Stimulated activated CD8-positive, alpha-beta memory T cell treated with anti-CD3 and anti-CD28 coated beads, Interleukin-7, amount 100 ng/mL, for 1 hour (primary cell): ENCODE results near the gene CCL24.
"Not testable (repeated sequence)": the region's sequence is repeated elsewhere in the genome, so short reads cannot be mapped to it uniquely, and the experiment has no call there.

Source experiments
- DNase-seq, 2 donors: peaks; one replicate each; pipeline ENCODE4 v3.0.0-alpha.2; 2020; ENCODE audit warnings: low read depth in 2 of 2

The CCL24 gene, protein sequence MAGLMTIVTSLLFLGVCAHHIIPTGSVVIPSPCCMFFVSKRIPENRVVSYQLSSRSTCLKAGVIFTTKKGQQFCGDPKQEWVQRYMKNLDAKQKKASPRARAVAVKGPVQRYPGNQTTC

DNA sequence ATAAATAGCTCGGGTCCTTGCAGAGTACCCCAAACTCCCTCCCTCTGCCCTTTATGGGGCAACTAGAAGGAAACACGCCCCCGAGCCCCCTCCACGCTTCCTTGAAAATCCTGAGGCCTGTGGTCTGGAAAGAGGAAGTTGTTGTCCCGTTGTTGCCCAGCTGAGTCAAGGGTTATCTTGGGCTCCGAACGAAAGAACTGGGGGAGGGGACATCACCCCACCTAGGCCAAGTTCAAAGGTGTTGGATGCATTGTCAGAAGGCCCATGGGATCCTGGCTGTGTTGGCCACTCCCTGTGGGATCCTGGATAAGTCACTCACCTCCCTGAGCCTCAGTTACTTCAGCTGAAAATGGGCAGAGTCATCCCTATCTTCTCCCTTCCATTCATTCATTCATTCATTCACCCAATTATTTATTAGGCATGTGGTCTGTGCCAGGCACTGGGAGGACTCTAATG, at the start of gene CCL24:
CCL24 (minus strand) TSS at position 26 of the 456 bp plus-strand sequence. CDS start 91 bp downstream, outside the sequence.
- DNase-seq: no peak

DNA sequence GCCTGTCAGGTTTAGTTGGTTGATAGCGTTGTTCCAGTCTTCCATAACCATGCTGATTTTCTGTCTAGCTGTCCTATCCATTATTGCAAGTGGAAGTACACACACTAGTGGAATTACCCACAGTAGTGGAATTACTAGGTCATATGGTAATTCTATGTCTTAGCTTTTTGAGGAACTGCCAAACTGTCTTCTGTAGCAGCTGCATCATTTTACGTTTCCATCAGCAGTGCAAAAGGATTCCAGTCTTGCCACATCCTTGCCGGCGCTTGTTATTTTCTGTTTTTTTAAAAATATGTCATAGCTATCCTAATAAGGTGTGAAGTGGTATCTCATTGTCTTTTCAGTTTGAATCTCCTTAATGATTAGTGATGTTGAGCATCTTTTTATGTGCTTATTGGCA, 48.0 kb upstream of the CCL24 start:
- no peak for DNase-seq

DNA sequence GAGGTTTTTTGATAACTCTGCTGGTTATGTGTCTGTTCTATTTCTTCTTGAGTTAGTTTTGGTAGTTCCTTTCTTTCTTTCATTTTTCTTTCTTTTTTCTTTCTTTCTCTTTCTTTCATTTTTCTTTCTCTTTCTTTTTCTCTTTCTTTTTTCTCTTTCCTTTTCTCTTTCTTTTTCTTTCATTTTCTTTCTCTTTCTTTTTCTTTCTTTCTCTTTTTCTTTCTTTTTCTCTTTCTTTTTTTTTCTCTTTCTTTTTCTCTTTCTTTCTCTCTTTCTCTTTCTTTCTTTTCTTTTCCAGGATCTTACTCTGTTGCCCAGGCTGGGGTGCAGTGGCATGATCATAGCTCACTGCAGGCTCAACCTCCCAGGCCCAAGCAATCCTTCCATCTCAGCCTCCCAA, 44.8 kb upstream of the CCL24 start:
- DNase-seq: no peak

DNA sequence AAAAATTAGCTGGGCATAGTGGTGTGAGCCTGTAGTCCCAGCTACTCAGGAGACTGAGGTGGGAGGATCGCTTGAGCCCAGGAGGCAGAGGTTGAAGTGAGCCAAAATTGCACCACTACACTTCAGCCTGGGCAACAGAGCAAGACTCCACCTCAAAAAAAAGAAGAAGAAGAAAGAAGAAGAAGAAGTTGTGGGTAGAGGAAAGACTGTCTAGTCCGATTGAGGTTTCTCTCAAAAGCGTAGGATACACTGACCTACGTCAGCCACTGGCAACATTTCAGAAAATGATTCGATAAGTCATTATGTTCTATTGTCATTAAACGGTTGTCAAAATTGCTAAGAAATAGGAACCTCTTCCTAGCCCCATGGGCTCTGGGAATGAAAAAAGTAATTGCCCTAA, 42.9 kb upstream of the CCL24 start:
- DNase-seq: no peak

DNA sequence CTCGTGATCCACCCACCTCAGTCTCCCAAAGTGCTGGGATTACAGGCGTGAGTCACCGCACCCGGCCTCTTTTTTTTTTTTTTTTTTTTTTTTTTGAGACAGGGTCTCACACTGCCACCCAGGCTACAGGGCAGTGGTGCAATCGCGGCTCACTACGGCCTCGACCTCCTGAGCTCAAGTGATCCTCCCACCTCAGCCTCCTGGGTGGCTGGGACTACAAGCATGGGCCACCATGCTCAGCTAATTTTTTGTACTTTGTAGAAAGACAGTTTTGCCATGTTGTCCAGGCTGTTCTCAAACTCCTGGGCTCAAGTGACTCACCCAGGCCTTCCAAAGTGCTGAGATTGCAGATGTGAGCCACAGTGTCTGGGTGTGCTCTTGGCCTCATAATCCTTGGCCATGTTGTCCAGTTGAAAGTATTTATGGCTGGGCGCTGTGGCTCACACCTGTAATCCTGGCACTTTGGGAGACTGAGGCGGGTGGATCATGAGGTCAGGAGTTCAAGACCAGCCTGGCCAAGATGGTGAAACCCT, 41.3 kb upstream of the CCL24 start:
- not testable (repeated sequence) for DNase-seq

DNA sequence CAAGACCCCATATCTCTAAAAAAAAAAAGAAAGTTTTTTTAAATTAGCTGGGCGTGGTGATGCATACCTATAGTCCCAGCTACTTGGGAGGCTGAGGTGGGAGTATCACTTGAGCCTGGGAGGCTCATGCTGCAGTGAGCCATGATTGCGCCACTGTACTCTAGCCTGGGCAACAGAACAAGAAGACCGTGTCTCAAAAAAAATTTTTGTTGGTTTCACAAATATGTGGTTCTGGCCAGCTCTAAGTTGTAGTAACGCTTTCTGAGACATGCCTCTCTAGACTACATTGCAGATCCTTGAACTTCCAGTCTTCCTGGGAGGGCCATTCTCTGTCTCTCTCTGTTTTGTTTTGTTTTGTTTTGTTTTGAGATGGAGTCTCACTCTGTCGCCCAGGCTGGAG, 40.6 kb upstream of the CCL24 start:
- DNase-seq: no peak

DNA sequence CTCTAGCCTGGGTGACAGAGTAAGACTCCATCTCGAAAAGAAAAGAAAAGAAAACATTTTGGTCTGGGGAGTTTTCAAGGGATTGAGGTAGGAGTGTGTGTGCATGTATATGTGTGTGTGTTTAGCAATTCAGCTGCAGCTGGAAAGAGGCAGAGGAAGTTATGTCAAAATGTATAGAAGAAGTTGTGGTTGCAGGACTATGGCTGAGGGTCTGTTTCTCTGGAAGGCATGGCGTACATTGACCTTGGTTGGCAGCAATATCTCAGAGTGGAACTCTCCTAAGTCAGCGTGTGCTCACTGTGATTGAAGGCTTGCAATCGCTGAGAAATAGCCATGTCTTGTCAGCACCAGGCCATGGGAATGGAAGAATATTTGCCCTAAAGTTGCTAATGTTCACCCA, 36.6 kb upstream of the CCL24 start:
- DNase-seq: no peak

DNA sequence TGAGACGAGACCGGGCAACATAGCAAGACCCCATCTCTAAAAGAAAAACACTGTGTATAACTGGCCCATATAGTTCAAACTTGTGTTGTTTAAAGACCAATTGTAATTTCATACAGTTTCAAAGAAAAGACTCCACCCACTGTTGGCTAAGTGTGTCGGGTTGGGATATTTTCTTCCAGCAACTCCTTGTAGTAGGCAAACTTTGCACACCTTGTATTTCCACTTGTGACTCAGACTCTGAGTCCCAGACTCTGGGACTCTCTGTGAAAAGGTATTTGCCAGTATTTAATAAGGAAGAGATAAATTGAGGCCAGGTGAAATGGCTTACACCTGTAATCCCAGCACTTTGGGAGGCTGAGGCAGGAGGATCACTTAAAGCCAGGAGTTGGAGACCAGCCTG, 36.0 kb upstream of the CCL24 start:
- DNase-seq: no peak

DNA sequence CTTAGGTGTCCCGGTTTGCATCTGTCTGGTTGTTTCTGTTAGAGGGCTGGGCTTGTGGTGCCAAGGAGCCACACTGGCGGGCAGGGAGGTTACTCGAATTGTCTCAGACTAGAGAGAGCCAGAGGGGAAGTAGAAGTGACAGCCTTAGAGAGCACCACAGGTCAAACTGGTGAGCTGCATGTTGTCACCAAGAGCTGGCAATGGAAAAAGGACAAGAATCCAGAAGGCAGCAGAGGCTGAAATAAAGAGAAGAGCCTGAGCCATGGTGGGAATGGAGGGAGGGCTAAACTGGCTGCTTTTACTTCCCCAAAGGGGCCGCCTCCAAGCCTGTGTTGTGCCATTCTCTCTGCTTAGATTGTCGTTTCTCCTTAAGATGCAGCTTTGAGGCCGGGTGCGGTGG, 34.1 kb upstream of the CCL24 start:
- DNase-seq: no peak

DNA sequence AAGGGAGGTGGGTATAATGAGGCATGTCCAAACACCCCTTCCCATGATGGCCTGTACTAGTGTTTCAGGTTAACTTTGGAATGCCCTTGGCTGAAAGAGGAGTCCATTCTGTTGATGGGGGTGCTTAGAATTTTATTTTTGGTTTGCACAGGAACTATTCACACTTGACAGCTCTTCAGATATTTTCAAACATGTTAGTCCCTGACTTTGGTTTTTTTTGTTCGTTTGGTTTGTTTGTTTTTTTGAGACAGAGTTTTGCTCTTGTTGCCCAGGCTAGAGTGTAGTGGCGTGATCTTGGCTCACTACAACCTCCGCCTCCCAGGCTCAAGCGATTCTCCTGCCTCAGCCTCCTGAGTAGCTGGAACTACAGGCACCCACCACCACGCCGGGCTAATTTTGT, 31.5 kb upstream of the CCL24 start:
- not testable (repeated sequence) for DNase-seq

DNA sequence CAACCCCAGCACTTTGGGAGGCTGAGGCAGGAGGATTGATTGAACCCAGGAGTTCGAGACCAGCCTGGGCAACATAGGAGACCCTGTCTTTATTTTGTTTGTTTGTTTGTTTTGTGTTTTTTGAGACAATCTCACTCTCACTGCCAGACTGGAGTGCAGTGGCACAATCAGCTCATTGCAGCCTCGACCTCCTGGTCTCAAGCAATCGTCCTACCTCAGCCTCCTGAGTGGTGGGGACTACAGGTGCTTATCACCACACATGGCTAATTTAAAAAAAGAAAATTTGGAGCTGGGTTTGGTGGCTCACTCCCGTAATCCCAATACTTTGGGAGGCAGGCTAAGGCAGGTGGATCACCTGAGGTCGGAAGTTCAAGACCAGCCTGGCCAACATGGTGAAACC, 30.6 kb upstream of the CCL24 start:
- no peak for DNase-seq

DNA sequence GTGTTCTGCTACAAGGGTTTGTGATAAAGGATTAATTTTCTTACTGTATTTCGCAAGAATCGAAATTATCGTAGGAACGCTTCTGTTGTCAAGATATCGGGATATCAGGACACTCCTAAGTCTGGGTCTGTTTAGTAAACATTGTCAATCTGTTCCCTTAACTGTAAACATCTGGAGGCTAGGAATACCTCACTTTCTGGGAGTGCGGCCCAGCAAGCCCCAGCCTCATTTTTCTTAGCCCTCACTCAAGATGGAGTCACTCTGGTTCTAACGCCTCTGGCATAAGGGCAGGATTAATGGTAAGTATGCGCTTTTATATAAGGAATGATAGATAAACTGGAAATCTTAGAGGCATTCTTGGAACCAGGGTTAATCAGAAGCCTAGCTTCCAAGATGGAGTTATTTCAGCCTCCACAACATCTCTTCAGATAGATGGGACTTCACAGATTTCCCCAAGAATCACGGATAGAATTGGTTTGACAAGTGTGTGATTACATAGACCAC, 30.1 kb upstream of the CCL24 start:
- no peak for DNase-seq

DNA sequence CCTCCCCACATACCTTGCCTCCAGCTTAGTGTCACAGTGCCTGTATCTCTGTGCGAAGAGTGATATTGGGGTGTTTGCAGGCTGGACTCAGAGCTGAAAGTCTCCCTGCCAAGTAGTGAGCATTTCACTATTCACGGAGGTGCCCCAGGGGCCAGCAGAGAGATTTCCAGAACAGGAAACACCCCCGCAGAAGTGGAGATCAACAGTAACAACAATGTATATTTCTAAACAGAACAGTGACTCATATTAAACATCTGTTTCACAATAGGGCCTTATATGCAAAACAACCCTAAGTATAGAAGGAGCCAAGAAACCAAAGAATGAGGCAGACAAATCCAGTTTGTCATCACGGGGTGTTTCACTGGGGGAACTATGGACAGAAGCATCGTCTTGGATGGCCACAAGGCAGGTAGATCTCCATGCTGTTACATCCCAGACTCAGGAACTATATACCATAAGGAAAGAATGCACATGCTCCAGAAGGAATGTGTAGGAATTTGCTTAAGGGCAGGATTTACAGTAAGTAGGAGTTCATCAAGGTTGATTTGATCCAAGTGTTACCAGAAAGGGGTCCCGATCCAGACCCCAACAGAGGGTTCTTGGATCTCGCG, 29.3 kb upstream of the CCL24 start:
- DNase-seq: no peak

DNA sequence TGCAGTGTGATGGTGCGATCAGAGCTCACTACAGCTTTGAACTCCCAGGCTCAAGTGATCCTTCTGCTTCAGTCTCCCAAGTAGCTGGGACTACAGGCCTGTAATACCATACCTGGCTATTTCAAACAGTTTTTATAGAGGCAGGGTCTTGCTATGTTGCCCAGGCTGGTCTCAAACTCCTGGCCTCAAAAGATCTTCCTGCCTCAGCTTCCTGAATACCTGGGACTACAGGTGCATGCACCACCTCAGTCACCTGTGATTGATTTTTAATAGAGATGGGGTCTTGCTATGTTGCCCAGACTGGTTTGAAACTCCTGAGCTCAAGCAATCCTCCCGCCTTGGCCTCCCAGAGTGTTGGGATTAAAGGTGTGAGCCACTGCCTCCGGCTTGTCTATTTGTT, 26.4 kb upstream of the CCL24 start:
- no peak for DNase-seq

DNA sequence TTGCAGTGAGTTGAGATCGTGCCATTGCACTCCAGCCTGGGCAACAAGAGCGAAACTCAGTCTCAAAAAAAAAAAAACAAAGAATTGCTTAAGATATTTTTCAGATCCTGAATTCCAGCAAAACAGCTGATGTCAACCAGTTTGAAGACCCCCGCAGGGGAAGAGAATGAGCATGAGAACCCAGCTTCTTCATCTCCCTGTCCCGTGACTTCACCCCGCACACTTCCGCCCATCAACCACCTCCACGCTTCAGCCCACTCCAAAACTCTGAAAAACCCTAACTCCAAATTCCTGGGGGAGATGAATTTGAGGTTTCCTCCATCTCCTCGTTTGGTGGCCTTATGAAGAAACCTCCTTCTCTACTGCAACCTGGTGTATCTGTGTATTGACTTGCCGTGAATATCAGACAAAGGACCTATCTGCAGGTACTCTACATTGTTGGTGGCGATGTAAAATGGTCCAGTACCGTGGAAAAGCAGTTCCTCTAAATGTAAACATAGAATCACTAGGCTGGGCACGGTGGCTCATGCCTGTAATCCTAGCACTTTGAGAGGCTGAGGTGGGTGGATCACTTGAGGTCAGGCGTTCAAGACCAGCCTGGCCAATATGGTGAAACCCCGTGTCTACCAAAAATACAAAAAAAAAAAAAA, 24.8 kb upstream of the CCL24 start:
- not testable (repeated sequence) for DNase-seq

DNA sequence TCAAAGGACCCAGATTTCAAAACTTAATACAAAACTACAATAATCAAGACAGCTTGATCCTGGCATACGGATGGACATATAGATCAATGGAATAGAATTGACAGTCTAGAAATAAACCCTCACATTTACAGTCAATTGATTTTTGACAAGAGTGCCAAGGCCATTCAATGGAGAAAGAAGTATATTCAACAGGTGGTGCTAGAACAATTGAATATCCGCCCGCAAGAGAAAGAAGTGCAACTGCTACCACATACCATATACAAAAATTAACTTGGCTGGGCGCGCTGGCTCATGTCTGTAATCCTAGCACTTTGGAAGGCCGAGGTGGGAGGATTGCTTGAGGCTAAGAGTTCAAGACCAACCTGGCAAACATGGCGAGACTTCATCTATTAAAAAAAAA, 23.2 kb upstream of the CCL24 start:
- DNase-seq: no peak

DNA sequence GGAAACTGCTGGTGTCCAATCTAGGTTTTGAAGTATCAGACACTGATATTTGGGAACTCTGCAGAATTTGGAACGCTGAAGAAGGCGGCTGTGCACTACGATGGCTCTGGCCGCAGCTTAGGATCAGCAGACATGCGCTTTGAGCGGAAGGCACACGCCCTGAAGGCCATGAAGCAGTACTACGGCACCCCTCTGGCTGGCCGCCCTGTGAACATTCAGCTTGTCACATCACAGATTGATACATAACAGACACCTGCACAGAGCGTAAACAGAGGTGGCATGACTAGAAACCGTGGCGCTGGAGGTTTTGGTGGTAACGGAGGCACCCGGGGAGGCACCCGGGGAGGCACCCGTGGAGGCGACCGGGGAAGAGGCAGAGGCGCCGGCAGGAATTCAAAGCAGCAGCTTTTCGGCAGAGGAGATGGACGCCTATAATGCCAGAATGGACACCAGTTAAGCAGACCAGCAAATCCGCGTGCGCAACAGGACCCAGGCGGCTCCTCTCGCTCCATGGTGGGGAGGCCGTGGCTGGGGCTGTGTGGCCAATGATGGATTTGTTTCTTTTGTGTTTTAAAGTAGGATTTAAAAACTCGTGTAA, 22.2 kb upstream of the CCL24 start:
- DNase-seq: no peak

DNA sequence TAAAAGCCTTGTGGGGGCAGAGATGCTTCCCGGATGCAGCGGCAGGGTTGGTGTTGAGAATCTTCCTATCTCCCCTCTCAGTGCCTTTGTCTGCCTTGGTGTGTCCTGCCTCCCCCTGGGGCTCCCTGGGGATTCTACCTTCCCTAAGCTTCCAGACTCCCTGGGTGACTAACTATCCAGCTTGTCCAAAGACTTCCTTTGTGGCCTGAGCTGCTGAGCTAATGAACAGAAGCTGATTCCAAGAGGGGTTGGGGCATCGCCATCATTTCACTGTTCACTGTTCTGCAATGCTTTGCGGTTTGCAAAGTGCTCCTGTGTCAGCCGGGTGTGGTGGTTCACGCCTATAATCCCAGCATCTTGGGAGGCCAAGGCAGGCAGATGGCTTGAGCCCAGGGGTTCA, 20.1 kb upstream of the CCL24 start:
- not testable (repeated sequence) for DNase-seq

DNA sequence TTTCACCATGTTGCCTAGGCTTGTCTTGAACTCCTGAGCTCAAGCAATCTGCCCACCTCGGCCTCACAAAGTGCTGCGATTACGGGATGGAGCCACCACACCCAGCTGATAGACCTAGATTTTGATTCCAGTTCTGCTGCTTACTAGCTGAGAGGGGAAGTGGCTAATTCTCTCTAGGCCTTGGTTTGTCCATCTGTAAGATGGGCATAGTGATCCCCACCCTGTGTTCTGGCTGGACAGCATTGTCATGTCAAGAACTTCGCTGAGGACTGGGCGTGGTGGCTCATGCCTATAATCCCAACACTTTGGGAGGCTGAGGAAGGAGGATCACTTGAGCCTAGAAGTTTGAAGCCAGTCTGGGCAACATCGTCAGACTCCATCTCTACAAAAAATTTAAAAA, 17.4 kb upstream of the CCL24 start:
- DNase-seq: no peak

DNA sequence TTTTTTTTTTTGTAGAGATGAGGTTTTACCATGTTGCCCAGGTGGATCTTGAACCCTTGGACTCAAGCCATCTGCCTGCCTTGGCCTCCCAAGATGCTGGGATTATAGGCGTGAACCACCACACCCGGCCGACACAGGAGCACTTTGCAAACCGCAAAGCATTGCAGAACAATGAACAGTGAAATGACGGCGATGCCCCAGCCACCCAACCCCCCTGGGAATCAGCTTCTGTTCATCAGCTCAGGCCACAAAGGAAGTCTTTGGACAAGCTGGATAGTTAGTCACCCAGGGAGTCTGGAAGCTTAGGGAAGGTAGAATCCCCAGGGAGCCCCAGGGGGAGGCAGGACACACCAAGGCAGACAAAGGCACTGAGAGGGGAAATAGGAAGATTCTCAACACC, 16.1 kb upstream of the CCL24 start:
- DNase-seq: not testable (repeated sequence)

DNA sequence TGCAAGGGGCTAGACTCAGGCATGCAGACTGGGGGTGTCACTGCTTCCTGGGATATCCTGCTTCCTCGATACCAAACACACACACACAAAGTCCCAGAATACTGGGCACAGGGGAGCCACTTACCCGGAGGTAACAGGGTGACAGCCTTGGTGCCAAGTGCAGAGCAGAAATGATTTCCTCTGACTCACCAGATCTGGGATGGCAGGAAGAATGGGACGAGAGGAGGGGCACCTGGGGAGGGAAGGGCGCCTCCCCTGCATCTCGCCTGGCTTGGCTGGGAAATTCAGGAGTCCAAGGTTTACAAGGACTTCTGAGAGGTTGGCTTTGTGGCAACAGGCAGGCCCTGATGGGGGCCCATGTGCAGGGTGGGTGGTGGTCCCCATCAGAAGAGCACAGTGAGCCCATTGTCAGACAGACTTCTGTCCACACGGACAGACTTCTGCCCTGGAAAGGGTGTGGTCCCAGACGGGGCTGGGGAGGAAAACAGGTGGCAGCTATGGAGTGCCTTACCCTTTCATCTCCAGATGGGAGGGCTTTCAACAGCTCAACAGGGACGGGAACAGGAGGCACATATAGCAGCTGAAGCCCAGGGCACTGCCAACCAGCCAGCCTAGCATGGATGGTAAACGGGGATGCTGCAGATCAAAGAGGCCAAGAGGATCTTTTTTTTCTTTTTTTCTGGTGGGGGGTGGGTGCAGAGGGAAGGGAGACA, 9.7 kb upstream of the CCL24 start:
- no peak for DNase-seq

DNA sequence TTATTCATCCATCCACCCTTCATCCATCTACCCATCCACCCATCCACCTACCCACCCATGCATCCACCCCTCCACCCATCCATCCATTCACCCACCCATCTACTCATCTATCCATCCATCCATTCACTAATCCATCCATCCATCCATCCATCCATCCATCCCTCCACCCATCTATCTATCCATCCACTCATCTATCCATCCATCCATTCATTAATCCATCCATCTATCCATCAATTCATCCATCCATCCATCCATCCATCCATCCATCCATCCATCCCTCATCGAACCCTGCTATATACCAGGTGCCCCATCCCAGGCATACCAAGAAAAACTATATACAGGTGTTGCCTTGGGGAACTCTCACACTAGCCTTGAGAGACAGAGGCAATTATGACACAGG, 7.1 kb upstream of the CCL24 start:
- no peak for DNase-seq
